IPS-15b (cell line): ENCODE measurements around the gene C2orf66.

Experiments used
- H3K27me3 ChIP-seq: one replicate; pipeline ENCODE4 v1.6.1; 2013; ENCODE audit warnings: low read length; ENCODE audit not compliant: control insufficient read depth, insufficient read depth
- H3K36me3 ChIP-seq: one replicate; pipeline ENCODE4 v1.6.1; 2013; ENCODE audit warnings: low read length; ENCODE audit not compliant: control insufficient read depth, insufficient read depth
- H3K4me1 ChIP-seq: one replicate; pipeline ENCODE4 v1.6.1; 2013; ENCODE audit warnings: mild to moderate bottlenecking, low read length; ENCODE audit not compliant: control insufficient read depth, insufficient read depth
- H3K4me3 ChIP-seq: one replicate; pipeline ENCODE4 v1.5.1; 2013; ENCODE audit warnings: low read depth, low read length
- H3K9ac ChIP-seq: one replicate; pipeline ENCODE4 v1.6.1; 2013; ENCODE audit warnings: low read depth, mild to moderate bottlenecking, low read length
- H3K9me3 ChIP-seq: one replicate; pipeline ENCODE4 v1.6.1; 2013; ENCODE audit warnings: mild to moderate bottlenecking, low read length; ENCODE audit not compliant: control insufficient read depth, insufficient read depth

The C2orf66 gene

DNA sequence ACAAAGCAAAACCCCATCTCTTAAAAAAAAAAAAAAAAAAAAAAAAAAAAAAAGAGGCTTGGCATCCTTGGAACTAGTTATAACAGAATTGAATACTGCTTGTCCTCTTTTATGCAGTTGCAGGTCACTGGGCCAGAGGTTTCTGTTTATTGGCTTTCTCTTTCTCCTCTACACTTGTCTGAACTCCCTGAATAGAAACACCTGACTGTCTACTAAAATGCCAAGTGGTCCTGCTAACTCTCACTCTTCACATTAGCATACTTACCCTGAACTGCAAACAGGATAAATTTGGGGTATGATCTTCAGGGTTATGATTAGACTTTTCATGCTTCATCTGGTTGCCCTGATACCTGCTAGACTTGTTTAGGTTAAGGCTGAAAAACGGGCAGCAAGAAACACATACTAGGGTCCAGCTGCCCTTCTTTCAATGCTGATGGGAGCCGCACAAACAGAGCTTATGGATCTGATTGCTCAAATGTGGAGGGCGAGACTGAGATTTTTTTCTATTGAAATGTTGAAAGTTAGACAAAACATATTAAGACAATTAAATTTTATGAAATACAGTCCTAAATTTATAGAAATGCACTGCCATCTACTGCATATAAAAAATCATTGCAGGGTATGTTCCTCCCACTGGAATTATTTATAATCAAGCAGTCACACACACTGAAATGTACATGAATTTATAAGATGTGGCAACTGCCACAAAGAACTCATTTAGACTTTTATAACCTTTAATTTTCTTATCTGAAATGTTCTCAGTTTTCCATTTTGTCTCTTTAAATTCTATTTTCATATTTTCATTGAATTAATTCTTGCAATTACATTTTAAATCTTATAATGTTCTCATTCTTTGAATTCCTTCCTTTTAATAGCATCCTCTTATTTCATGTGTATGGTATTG, 50.4 kb downstream of the C2orf66 start:
- Histone ChIP-seq H3K9ac (no peak overlapping the region), H3K4me3 (no peak overlapping the region), H3K27me3 (no peaks in the 10 kb centered on the region), H3K36me3 (no peaks in the 10 kb centered on the region), H3K9me3 (no peaks in the 10 kb centered on the region), H3K4me1 (no peaks in the 10 kb centered on the region)
